Liver (tissue), 9 donors: Measurements from ENCODE around the gene EPPIN. TPM values are rescaled to one million over a fixed set of nuclear protein-coding genes. Genes with fewer than 3 reads are reported as not detected.

Experiments used
- DNase-seq: peaks from one replicate; pipeline ENCODE4 v3.0.0-alpha.2; 2017; ENCODE audit warnings: low spot score
- H3K27ac ChIP-seq, 2 donors: one replicate each; pipeline ENCODE4 v1.7.0; 2013; ENCODE audit warnings: inconsistent platforms in 2 of 2, low read length in 2 of 2, control low read depth in 1 of 2, low read depth in 1 of 2, mild to moderate bottlenecking in 1 of 2
- H3K27me3 ChIP-seq, 4 donors: one replicate each; pipeline versions ENCODE4 v1.6.1 to v1.7.0; 2013; ENCODE audit warnings: low read length in 3 of 4, inconsistent platforms in 1 of 4, mild to moderate bottlenecking in 1 of 4, moderate library complexity in 1 of 4; ENCODE audit not compliant: control insufficient read depth in 4 of 4, insufficient read depth in 4 of 4
- H3K36me3 ChIP-seq, 4 donors: one replicate each; pipeline versions ENCODE4 v1.6.1 to v1.7.0; 2013; ENCODE audit warnings: low read length in 3 of 4, mild to moderate bottlenecking in 3 of 4, low read depth in 1 of 4, moderate library complexity in 1 of 4; ENCODE audit not compliant: control insufficient read depth in 4 of 4, insufficient read depth in 3 of 4
- H3K4me1 ChIP-seq, 4 donors: one replicate each; pipeline versions ENCODE4 v1.6.1 to v1.7.0; 2013; ENCODE audit warnings: low read length in 3 of 4, mild to moderate bottlenecking in 3 of 4, moderate library complexity in 1 of 4; ENCODE audit not compliant: control insufficient read depth in 4 of 4, insufficient read depth in 4 of 4
- H3K4me3 ChIP-seq, 3 donors: one replicate each; pipeline versions ENCODE4 v1.6.1 to v1.7.0; 2013; ENCODE audit warnings: low read length in 3 of 3, control low read depth in 1 of 3, low read depth in 1 of 3, mild to moderate bottlenecking in 1 of 3
- H3K9ac ChIP-seq, 2 donors: one replicate each; pipeline ENCODE4 v1.7.0; 2013; ENCODE audit warnings: low read length in 2 of 2, mild to moderate bottlenecking in 2 of 2, moderate library complexity in 2 of 2, control low read depth in 1 of 2, low read depth in 1 of 2
- H3K9me3 ChIP-seq, 4 donors: one replicate each; pipeline versions ENCODE4 v1.6.1 to v1.7.0; 2013; ENCODE audit warnings: low read length in 3 of 4; ENCODE audit not compliant: control insufficient read depth in 4 of 4
- CTCF ChIP-seq: fragments of 150-350 bp; IDR thresholded peaks from 2 replicates; pipeline ENCODE4 v1.5.1; 2017; ENCODE audit warnings: improper control_type of control experiment, low read depth, low read length; ENCODE audit not compliant: missing input control
- FOXA1 ChIP-seq: IDR thresholded peaks from 2 replicates; pipeline ENCODE4 v1.6.1; 2016; ENCODE audit warnings: antibody characterized with exemption
- FOXA2 ChIP-seq: IDR thresholded peaks from 2 replicates; pipeline ENCODE4 v1.6.1; 2016; ENCODE audit warnings: antibody characterized with exemption
- GABPA ChIP-seq, 2 donors: IDR thresholded peaks in 1 of 2; conservative IDR thresholded peaks in 1 of 2; 2 replicates each; pipeline ENCODE4 v1.6.1; 2016; ENCODE audit warnings: antibody characterized with exemption in 2 of 2, mild to moderate bottlenecking in 1 of 2, moderate library complexity in 1 of 2
- HNF4A ChIP-seq, 2 donors: conservative IDR thresholded peaks; 2 replicates each; pipeline ENCODE4 v1.6.1; 2016; ENCODE audit warnings: antibody characterized with exemption in 2 of 2, mild to moderate bottlenecking in 2 of 2
- JUND ChIP-seq, 2 donors: IDR thresholded peaks; 2 replicates each; pipeline ENCODE4 v1.6.1; 2016; ENCODE audit warnings: antibody characterized with exemption in 2 of 2
- MAX ChIP-seq: IDR thresholded peaks from 2 replicates; pipeline ENCODE4 v1.6.1; 2016; ENCODE audit warnings: antibody characterized with exemption
- NR2F2 ChIP-seq: IDR thresholded peaks from 2 replicates; pipeline ENCODE4 v1.6.1; 2016; ENCODE audit warnings: antibody characterized with exemption
- RAD21 ChIP-seq, 2 donors: IDR thresholded peaks; 2 replicates each; pipeline ENCODE4 v1.6.1; 2016; ENCODE audit warnings: antibody characterized with exemption in 2 of 2, mild to moderate bottlenecking in 2 of 2
- REST ChIP-seq: IDR thresholded peaks from 2 replicates; pipeline ENCODE4 v1.6.1; 2016; ENCODE audit warnings: antibody characterized with exemption, mild to moderate bottlenecking
- RXRA ChIP-seq, 2 donors: IDR thresholded peaks; 2 replicates each; pipeline ENCODE4 v1.6.1; 2017 to 2018; ENCODE audit warnings: antibody characterized with exemption in 2 of 2, mild to moderate bottlenecking in 1 of 2
- SP1 ChIP-seq: IDR thresholded peaks from 2 replicates; pipeline ENCODE4 v1.6.1; 2018; ENCODE audit warnings: antibody characterized with exemption, mild to moderate bottlenecking
- YY1 ChIP-seq: IDR thresholded peaks from 2 replicates; pipeline ENCODE4 v1.6.1; 2016; ENCODE audit warnings: antibody characterized with exemption, mild to moderate bottlenecking
- WGBS: extraction: QIAGEN DNeasy Blood & Tissue Kit; methylation state at CpG from one replicate; pipeline ENCODE4 v1.1.7; 2013; 5-methylcytosine and 5-hydroxymethylcytosine counted together
- polyA plus RNA-seq, 2 donors: library from polyadenylated mRNA; stranded (reverse) in 1 of 2; unstranded in 1 of 2; fragments of 200-250 nt in 1 of 2; fragments of >200 nt in 1 of 2; fragmentation: Nextera tagmentation in 1 of 2; extraction: Ambion mirVana in 1 of 2; gene quantifications; one replicate each; pipeline versions ENCODE4 v1.2.1 to v1.2.3, GENCODE V29; 2013 to 2015
- total RNA-seq, 2 donors: library from RNA; depleted of rRNA; stranded (reverse); fragments of >200 nt; gene quantifications; one replicate each; pipeline ENCODE4 v1.2.3, GENCODE V29; 2014
- donor health status: healthy.
- donor health status: healthy.
- donor health status: healthy.
- donor health status: healthy.
- donor health status: healthy.

EPPIN gene
- total and polyA plus RNA-seq, 4 donors, result not detected

- Histone ChIP-seq H3K9ac (no peak overlapping the region), H3K36me3 (no peaks in the 10 kb centered on the region), H3K4me3 (no peak overlapping the region), H3K4me1 (no peaks in the 10 kb centered on the region), H3K27ac (no peak overlapping the region), H3K9me3 (no peaks in the 10 kb centered on the region), H3K27me3 (peaks cover 0 to 6% (median 0%) of the 10 kb centered on the region in 4 donors)
- no peak for DNase-seq
- TF ChIP-seq YY1, result no peak
- TF ChIP-seq RXRA (IDR thresholded peaks at IDR 0.05), result no peak
- WGBS, result 71% methylated on average over 2 of the region's 2 CpGs
Observed at GRCh38 chr20:45564760-45565276, 17.6 kb upstream of the EPPIN start.

GRCh38 chr20:45555198-45555597, 8.0 kb upstream of the EPPIN start:
- TF ChIP-seq CTCF, result no peak
- no peak for TF ChIP-seq JUND (IDR thresholded peaks at IDR 0.05)
- TF ChIP-seq REST, result no peak
- 61% methylated on average over 1 of the region's 1 CpG for WGBS

GRCh38 chr20:45552456-45552855, 5.3 kb upstream of the EPPIN start:
- Histone ChIP-seq H3K9me3 (no peaks in the 10 kb centered on the region), H3K9ac (no peak overlapping the region), H3K36me3 (no peaks in the 10 kb centered on the region), H3K27me3 (peaks cover 0 to 4% (median 0%) of the 10 kb centered on the region in 4 donors), H3K4me1 (no peaks in the 10 kb centered on the region), H3K27ac (no peak overlapping the region), H3K4me3 (no peak overlapping the region)
- TF ChIP-seq NR2F2 (no peak), FOXA1 (no peak), RAD21 (IDR thresholded peaks at IDR 0.05) (no peak), CTCF (no peak), MAX (no peak), REST (no peak), YY1 (no peak), HNF4A (conservative IDR thresholded peaks at IDR 0.05) (no peak), SP1 (no peak), FOXA2 (no peak), GABPA (IDR thresholded peaks at IDR 0.05 in 1 of 2, conservative IDR thresholded peaks at IDR 0.05 in 1 of 2) (no peak)
- no peak for DNase-seq
- 69% methylated on average over 2 of the region's 2 CpGs for WGBS

More at GRCh38 chr20:45555198-45555597, 8.0 kb upstream of the EPPIN start:
- H3K9me3 ChIP-seq, result no peaks in the 10 kb centered on the region
- no peak overlapping the region for H3K4me3 ChIP-seq
- H3K4me1 ChIP-seq, result no peaks in the 10 kb centered on the region
- H3K9ac ChIP-seq, result no peak overlapping the region
- no peak overlapping the region for H3K27ac ChIP-seq
- H3K36me3 ChIP-seq, result no peaks in the 10 kb centered on the region
- H3K27me3 ChIP-seq, result peaks cover 0 to 4% (median 0%) of the 10 kb centered on the region in 4 donors
- no peak for DNase-seq
